HFFc6 (cell line): ENCODE measurements around the gene ATXN7. TPM values are rescaled to one million over a fixed set of nuclear protein-coding genes. Genes with fewer than 3 reads are reported as not detected.

Source experiments
- DNase-seq: peaks from one replicate; pipeline ENCODE4 v3.0.0-alpha.2; 2018
- H3K27ac Mint-ChIP-seq: 2 replicates; pipeline ENCODE4 v1.8.0; 2020; ENCODE audit warnings: mild to moderate bottlenecking, mixed read lengths
- H3K27me3 Mint-ChIP-seq: 2 replicates; pipeline ENCODE4 v1.8.0; 2021; ENCODE audit warnings: mild to moderate bottlenecking, moderate library complexity, mixed read lengths; ENCODE audit not compliant: insufficient read depth
- H3K36me3 Mint-ChIP-seq: 2 replicates; pipeline ENCODE4 v1.8.0; 2021; ENCODE audit warnings: low read depth, mixed read lengths
- H3K4me1 Mint-ChIP-seq: 2 replicates; pipeline ENCODE4 v1.8.0; 2020; ENCODE audit warnings: low read depth, mixed read lengths
- H3K4me3 Mint-ChIP-seq: 2 replicates; pipeline ENCODE4 v1.8.0; 2020; ENCODE audit warnings: mild to moderate bottlenecking, moderate library complexity, mixed read lengths
- H3K9me3 Mint-ChIP-seq: 2 replicates; pipeline ENCODE4 v1.8.0; 2020; ENCODE audit warnings: mild to moderate bottlenecking, mixed read lengths
- CTCF ChIP-seq: fragments of 200-600 bp; sonication (generic); IDR thresholded peaks from 2 replicates; pipeline ENCODE4 v1.5.0; 2021; ENCODE audit warnings: antibody characterized with exemption, mild to moderate bottlenecking
- total RNA-seq, 6 experiments: library from RNA; stranded (reverse); fragmentation: NEBNext Ultra II Directional; extraction: Animal tissue kit (Norgen Biotek cat#: 25700); gene quantifications; 2 replicates in 1 of 6; 3 replicates in 5 of 6; pipeline ENCODE4 v1.2.3, GENCODE V29; 2021

Gene ATXN7
- total RNA-seq, 6 experiments from 2014 or later: 11.5 to 18.4 (median 15.2) TPM

DNA sequence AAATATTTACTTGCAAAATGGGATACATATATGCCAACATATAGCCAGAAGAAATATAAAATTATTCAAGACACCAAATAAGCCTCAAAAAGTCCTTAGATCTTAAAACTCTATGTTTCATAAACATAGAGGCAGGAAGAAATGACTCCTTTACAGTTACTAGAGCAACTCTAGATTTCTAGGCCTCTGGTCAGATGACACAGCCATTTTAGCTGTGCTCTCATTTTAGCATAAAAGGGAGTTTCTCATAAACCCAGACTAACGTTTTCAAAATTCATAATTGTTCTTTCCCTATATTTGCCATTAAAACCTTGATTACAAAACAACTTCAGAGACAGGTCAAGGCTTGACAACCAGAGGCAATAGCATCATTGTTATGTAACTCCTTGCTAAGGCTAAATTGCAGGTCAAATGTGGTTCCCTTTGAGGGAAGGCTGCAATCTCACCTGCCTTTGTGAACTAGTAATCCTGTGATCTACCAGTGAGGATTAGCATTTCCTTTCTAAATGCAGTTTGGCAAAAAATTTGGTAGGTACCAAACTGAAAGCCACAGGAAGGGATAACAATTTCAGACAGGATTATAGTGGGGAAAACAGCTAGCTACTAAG is 8.2 kb upstream of the ATXN7 start:
- no peak for DNase-seq
- Mint-ChIP-seq H3K27ac (peak overlapping the region; percentile 25; the same call in 1 of the 2 replicates), H3K4me1 (peaks cover 36% of the 10 kb centered on the region), H3K9me3 (no peaks in the 10 kb centered on the region), H3K27me3 (no peaks in the 10 kb centered on the region; the same call in 1 of the 2 replicates), H3K4me3 (no peak overlapping the region), H3K36me3 (peaks cover 17% of the 10 kb centered on the region)
- no peak for TF ChIP-seq CTCF

DNA sequence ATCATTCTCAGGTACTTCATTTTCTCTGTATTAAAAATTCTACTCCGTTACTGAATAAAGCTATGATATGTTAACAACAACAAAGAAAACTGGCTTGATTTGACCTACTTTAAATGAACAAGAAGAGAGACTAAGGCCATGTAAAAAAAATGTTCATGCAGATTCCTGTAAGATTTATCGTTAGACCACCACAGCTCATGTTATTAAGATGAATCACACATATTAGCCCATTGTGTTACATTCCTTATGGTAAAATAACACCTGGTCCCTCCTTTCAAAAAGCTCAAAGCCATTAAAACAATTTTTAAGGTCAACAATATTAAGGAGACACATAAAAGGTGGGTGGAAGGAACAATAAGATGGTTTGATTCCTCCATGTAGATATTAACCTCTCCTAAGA is 6.4 kb upstream of the ATXN7 start:
- DNase-seq: no peak
- no peaks in the 10 kb centered on the region; the same call in 1 of the 2 replicates for H3K27me3 Mint-ChIP-seq
- no peaks in the 10 kb centered on the region for H3K9me3 Mint-ChIP-seq
- peaks cover 4% of the 10 kb centered on the region for H3K36me3 Mint-ChIP-seq
- H3K27ac Mint-ChIP-seq: no peak overlapping the region
- no peak overlapping the region for H3K4me3 Mint-ChIP-seq
- H3K4me1 Mint-ChIP-seq: peaks cover 46% of the 10 kb centered on the region
- TF ChIP-seq CTCF: no peak

GRCh38 chr3:63860776-63861175 is 2.9 kb upstream of the ATXN7 start:
- H3K27me3 Mint-ChIP-seq: peaks cover 5% of the 10 kb centered on the region
- DNase-seq: no peak
- H3K4me3 Mint-ChIP-seq: no peak overlapping the region
- H3K36me3 Mint-ChIP-seq: peaks cover 7% of the 10 kb centered on the region; the same call in 1 of the 2 replicates
- H3K9me3 Mint-ChIP-seq: no peaks in the 10 kb centered on the region
- TF ChIP-seq CTCF: no peak
- H3K4me1 Mint-ChIP-seq: peaks cover 57% of the 10 kb centered on the region
- H3K27ac Mint-ChIP-seq: no peak overlapping the region

- Mint-ChIP-seq H3K27me3 (peaks cover 5% of the 10 kb centered on the region), H3K4me1 (peaks cover 51% of the 10 kb centered on the region), H3K9me3 (no peaks in the 10 kb centered on the region), H3K36me3 (peaks cover 8% of the 10 kb centered on the region), H3K27ac (peak overlapping the region; percentile 13), H3K4me3 (no peak overlapping the region)
- DNase-seq: no peak
- no peak for TF ChIP-seq CTCF
Measured at GRCh38 chr3:63861306-63861705, 2.4 kb upstream of the ATXN7 start.

DNA sequence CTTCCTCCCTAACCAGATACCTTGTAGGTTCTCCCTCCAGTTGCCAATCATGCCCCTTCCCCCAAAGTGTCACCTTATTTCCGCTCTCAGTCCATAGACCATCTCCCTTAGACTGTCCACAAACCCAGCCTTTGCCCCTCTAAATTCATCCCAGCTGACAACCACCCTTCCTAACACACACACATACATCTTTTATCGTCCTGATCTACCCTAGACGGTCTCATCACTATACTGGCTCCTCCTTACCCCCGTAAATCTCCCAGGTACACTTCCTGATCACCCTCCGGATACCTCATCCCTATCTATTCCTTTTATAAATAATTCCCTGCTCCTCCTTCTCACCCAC is 890 bp upstream of the ATXN7 start:
- peak overlapping the region; percentile 89 for H3K4me3 Mint-ChIP-seq
- peak overlapping the region; percentile 91 for H3K27ac Mint-ChIP-seq
- DNase-seq: no peak
- H3K4me1 Mint-ChIP-seq: peaks cover 39% of the 10 kb centered on the region
- peaks cover 19% of the 10 kb centered on the region for H3K36me3 Mint-ChIP-seq
- no peak for TF ChIP-seq CTCF
- no peaks in the 10 kb centered on the region for H3K9me3 Mint-ChIP-seq
- peaks cover 5% of the 10 kb centered on the region for H3K27me3 Mint-ChIP-seq
